Epidermal melanocyte (primary cell): ENCODE data around the gene KNDC1.

ENCODE experiments used
- DNase-seq: peaks from one replicate; pipeline ENCODE4 v3.0.0; 2011; ENCODE audit warnings: low spot score; ENCODE audit not compliant: insufficient read length

The KNDC1 gene

DNA sequence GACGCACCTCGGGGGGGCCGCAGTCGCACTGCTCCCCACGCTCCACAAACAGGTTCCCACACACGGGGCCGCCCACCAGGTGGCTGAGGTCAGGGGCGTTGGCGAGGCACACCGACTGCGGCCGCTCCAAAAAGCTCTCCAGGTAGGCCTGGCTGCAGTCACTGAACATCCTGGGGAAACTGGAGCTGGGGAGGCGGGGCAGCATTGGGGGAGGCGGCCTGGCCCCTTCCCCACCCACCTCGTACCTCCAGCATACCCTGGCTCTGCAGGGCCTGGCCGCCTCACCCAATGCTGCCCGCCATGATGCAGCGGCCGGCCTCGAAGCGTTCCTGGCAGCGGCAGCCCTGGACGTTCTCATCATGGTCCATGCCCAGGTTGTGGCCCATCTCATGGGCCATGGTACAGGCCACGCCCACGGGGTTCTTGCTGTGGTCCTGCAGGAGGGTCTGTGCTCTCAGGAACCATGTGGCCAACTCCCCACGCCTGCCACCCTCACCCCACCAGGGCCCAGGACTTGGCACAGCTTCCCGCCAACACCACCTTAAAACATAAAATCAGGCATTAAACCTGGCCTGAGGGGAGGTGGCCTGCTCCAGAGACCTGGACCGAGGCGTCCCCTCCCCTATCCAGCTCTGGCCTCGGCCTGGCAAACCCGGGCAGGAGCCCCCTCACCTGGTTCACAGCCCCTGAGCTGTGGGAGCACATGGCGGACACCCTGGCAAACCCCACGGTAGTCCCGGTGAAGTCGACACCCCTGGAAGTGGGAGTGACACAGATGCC lies 111.7 kb downstream of the KNDC1 start:
- DNase-seq = no peak

DNA sequence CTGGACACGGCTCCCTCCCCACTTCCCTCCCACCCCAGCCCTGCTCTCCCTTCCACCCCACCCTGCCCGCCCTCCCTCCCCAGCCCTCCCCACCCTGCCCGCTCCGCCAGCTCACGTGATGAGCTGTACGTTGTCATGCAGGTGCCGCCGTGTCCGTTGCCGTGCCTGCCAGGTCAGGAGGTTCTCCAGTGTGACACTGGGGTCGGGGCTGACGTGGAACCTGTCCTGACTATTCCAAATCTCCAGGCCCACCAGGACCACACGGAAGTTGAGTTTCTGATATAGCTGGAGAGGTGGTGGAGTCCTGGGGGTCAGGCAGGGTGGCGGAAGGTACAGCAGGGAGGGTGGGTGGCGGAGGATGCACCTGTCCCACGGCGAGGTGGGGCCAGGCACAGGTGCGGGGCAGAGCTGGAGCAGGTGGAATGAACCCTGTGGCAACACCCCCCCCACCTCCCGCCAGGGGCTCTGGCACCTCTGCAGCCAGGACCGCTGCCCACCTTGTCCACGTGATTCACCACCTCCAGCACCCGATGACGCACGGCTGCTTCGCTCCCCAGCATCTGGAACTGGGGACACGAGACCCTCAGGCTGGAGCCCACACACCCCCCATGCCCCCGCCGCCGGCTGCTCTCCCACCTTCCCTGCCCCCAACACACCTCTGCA lies 112.4 kb downstream of the KNDC1 start:
- DNase-seq = no peak

DNA sequence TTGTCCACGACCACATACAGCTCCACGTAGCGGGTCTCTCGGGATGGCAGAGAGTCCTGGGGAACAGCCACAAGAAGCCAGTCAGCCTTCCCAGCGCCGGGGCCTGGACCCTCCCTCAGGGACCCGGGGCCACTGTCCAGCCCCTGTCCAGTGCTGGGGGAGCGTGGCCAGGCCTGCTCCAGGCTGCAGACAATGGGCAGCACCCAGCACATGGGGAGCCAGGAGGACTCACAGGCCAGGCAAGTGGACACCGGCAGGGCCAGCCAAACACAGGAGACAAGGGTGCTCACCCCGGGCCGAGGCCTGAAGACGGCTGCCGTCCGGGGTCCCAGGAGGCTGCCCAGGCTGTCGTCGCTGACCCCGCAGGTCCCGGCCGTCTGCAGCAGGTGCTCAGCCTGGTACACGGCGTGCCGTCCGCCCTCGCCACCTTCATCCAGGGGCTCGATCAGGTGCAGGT lies 113.0 kb downstream of the KNDC1 start:
- DNase-seq = no peak

DNA sequence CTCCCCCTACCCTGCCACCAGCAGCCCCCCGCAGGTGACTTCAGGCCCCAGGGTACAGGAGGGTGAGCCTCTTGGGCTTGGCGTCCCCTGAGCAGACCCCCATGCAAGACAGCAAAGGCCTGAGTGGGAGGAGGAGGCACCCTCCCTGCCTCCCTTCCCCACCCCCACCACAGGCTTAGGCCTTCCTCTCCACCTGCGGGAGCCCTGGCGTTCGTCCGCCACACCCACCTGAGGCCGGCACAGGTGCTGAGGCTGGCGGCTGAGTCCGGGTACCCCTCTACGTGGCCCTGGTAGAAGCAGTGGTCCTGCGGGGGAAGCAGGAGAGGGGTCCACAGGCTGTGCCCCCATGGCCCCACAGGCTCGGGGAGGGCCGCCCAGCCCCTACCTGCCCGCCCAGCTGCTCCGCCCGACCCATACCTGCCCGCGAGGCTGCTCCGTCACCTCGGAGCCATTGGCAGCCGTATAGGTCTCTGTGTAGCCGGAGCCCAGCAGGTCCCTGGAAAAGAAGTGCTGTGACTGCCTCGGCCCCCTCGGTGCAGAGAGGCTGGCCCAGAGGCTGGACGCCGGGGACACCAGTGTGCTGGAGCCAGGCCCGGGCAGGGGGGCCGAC lies 113.6 kb downstream of the KNDC1 start:
- DNase-seq = no peak

DNA sequence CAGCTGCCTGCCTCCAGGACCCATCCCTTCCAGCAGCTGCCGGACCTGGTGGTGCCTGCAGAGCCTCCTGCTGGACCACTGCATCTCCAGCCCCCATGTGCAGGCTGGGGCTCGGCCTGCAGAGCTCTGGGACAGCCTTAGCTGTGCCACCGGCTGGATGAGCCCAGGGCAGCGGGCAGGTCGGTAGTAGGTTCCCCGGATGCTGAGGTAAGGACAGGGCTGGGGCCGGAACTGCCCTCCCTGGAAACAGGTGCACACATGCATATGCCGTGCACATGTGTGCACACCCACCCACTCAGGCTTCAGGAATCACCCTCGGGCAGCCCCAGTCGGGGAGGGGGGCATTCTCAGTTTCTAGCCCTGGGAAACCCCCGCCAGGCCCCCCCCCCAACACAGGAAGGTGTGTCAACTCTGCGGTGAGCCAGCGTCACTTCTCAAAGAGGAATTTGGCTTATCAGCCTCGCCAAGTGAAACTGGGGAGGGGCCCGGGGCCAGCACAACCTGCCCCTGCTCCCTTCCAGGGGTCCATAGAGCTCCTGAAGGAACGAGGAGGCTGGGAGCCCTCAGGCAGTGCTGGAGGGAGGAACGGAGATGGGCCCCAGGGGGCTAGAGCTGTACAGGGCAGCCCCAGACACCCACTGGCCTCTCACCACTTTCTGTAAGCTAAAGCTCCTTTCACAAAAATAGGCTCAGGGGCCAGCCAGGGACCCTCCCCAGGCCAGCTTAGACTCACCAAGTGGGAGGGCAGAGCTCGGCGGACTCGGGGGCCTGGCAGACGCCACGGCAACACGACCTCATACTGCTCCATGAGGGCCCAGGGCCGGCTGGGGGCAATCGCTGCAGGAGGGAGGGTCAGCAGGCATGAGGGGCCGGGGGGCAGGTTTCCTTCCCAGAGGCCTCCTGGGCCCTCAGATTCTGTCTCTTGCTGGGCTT lies 115.0 kb downstream of the KNDC1 start:
- no peak for DNase-seq

DNA sequence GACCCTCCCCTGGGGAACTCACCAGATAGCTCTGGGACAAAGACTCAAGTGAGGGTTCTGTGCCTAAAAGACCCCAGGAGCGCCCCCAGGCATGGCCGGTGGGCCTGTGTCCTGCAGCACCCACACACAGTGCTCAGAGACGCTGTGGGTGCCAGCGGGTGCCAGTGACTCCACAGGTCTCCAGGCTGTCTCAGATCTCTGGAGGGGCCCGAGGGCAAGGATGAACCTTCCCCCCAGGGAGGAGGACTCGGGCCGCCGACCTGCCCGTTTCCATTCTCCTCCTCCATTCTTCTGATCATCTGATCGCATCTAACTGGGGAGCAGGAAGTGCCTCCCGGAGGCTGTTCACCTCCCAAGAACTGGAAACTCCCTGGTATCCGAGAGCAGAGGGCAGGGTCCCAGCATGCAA lies 115.7 kb downstream of the KNDC1 start:
- no peak for DNase-seq
